ENCODE results near the gene DNAH2. TPM values are rescaled to one million over a fixed set of nuclear protein-coding genes. Genes with fewer than 3 reads are reported as not detected.

DNAH2 gene
- total RNA-seq, 1 experiment from 2014 or later = 2.0 TPM

DNA sequence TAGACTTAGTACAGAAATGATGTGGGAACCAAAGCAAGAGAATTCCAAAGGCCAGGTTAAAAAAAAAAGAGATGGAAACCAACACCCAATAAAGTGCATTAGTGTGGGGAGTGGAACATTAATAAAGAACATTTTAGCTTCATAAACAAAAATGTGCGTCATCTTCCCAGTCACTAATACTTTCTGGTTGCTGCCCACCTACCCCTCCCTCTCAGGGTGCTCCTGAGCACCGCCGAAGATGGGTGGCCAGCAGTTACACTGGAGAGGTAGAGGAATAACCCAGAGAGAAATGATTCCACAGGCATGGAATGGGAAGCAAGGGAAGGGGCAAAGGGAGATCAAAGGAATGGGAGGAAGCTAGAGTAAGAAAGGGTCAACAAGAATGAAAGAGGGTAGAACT, 165.1 kb downstream of the DNAH2 start:
- ChIA-PET POLR2A (interaction anchor here (1.0 to 2.3 kb wide), 2 partner anchors 14 to 41 kb away, joined by 3 to 5 read pairs; no protein-coding TSS in a partner anchor), RAD21 (ENCODE audit: low non-redundant PET in 1 of 2, low total read pairs in 2 of 2, uncharacterized antibody in 2 of 2, unreplicated experiment in 2 of 2) (no interaction called here), CTCF (no interaction called here)
- H3K9ac ChIP-seq (ENCODE audit: low read length) = no peak overlapping the region
- no peak for DNase-seq (ENCODE audit: low read depth, low spot score)
- intact Hi-C loops (cut with micrococcal nuclease) = no loop called here
- peaks cover 13% of the 10 kb centered on the region; the same call in 1 of the 2 replicates for H3K79me2 ChIP-seq (ENCODE audit: insufficient read depth, low read length)
- no peak overlapping the region for H3K4me2 ChIP-seq (ENCODE audit: low read length)
- H3K9me3 ChIP-seq (ENCODE audit: control insufficient read depth in 1 of 2, insufficient read depth in 1 of 2, low read depth in 1 of 2, low read length in 2 of 2) = no peaks in the 10 kb centered on the region
- TF ChIP-seq EZH2 (IDR thresholded peaks at IDR 0.05) = no peak
- TF ChIP-seq SP1 (IDR thresholded peaks at IDR 0.05; ENCODE audit: low read depth) = no peak
- TF ChIP-seq CBX3 (IDR thresholded peaks at IDR 0.05; ENCODE audit: low read depth) = no peak
- no peak for TF ChIP-seq CEBPB (IDR thresholded peaks at IDR 0.05; ENCODE audit: low read depth)
- TF ChIP-seq EGR1 (IDR thresholded peaks at IDR 0.05; ENCODE audit: low read depth) = no peak
- TF ChIP-seq ELF1 (IDR thresholded peaks at IDR 0.05; ENCODE audit: borderline replicate concordance, low read depth) = no peak
- TF ChIP-seq, protein P1, sequence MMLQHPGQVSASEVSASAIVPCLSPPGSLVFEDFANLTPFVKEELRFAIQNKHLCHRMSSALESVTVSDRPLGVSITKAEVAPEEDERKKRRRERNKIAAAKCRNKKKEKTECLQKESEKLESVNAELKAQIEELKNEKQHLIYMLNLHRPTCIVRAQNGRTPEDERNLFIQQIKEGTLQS (IDR thresholded peaks at IDR 0.05) = no peak
- TF ChIP-seq, protein P2, sequence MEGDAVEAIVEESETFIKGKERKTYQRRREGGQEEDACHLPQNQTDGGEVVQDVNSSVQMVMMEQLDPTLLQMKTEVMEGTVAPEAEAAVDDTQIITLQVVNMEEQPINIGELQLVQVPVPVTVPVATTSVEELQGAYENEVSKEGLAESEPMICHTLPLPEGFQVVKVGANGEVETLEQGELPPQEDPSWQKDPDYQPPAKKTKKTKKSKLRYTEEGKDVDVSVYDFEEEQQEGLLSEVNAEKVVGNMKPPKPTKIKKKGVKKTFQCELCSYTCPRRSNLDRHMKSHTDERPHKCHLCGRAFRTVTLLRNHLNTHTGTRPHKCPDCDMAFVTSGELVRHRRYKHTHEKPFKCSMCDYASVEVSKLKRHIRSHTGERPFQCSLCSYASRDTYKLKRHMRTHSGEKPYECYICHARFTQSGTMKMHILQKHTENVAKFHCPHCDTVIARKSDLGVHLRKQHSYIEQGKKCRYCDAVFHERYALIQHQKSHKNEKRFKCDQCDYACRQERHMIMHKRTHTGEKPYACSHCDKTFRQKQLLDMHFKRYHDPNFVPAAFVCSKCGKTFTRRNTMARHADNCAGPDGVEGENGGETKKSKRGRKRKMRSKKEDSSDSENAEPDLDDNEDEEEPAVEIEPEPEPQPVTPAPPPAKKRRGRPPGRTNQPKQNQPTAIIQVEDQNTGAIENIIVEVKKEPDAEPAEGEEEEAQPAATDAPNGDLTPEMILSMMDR (IDR thresholded peaks at IDR 0.05 in 2 of 3, conservative IDR thresholded peaks at IDR 0.05 in 1 of 3; ENCODE audit: borderline replicate concordance in 1 of 3, insufficient read depth in 1 of 3, low read depth in 2 of 3, low read length in 2 of 3) = no peak
- no peak for TF ChIP-seq SRF (IDR thresholded peaks at IDR 0.05; ENCODE audit: low read depth)
- TF ChIP-seq ZNF274 (IDR thresholded peaks at IDR 0.05; ENCODE audit: low read depth, low read length) = no peak
- TF ChIP-seq RAD21 (IDR thresholded peaks at IDR 0.05; ENCODE audit: low read depth) = no peak
- TF ChIP-seq ZFX (IDR thresholded peaks at IDR 0.05) = no peak
- TF ChIP-seq POLR2AphosphoS5 (IDR thresholded peaks at IDR 0.05; ENCODE audit: low read depth, low read length) = no peak
- TF ChIP-seq FOSL1 (IDR thresholded peaks at IDR 0.05; ENCODE audit: low read depth) = no peak
- TF ChIP-seq, protein P3, sequence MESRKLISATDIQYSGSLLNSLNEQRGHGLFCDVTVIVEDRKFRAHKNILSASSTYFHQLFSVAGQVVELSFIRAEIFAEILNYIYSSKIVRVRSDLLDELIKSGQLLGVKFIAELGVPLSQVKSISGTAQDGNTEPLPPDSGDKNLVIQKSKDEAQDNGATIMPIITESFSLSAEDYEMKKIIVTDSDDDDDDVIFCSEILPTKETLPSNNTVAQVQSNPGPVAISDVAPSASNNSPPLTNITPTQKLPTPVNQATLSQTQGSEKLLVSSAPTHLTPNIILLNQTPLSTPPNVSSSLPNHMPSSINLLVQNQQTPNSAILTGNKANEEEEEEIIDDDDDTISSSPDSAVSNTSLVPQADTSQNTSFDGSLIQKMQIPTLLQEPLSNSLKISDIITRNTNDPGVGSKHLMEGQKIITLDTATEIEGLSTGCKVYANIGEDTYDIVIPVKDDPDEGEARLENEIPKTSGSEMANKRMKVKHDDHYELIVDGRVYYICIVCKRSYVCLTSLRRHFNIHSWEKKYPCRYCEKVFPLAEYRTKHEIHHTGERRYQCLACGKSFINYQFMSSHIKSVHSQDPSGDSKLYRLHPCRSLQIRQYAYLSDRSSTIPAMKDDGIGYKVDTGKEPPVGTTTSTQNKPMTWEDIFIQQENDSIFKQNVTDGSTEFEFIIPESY (IDR thresholded peaks at IDR 0.05; ENCODE audit: extremely low read depth, insufficient replicate concordance, low read length) = no peak
- no peak for TF ChIP-seq SIN3A (IDR thresholded peaks at IDR 0.05; ENCODE audit: low read depth)
- no peak for TF ChIP-seq JUND (IDR thresholded peaks at IDR 0.05)
- no peak for TF ChIP-seq POLR2A (IDR thresholded peaks at IDR 0.05; ENCODE audit: borderline replicate concordance, extremely low read depth, insufficient read depth, insufficient read length)
- no peaks in the 10 kb centered on the region for H3K27me3 ChIP-seq (ENCODE audit: insufficient read depth, low read length)
- no peak for ATAC-seq
- no peaks in the 10 kb centered on the region for H4K20me1 ChIP-seq (ENCODE audit: insufficient read depth)
- no peak overlapping the region for H3K27ac ChIP-seq (ENCODE audit: low read depth, low read length)
- BruUV-seq (replicated peaks) = no TSS peak
- peaks cover 18 to 29% of the 10 kb centered on the region in 2 experiments for H3K4me1 ChIP-seq (ENCODE audit: control insufficient read depth in 1 of 2, insufficient read depth in 2 of 2, low read length in 2 of 2)
- no peaks in the 10 kb centered on the region for H3K9me2 ChIP-seq (ENCODE audit: insufficient read depth)
- H3K4me3 ChIP-seq (replicated peaks in 1 of 2; ENCODE audit: low read depth in 1 of 2, low read length in 2 of 2) = no peak overlapping the region
- peaks cover 0 to 3% of the 10 kb centered on the region in 2 experiments; a peak in 2 of 4 replicates for H3K36me3 ChIP-seq (ENCODE audit: control insufficient read depth in 1 of 2, insufficient read depth in 2 of 2, low read length in 2 of 2)
- H2AFZ ChIP-seq (ENCODE audit: low read depth, low read length, poor library complexity, severe bottlenecking) = no peak overlapping the region
